Measurements from ENCODE around the gene DGKI.

- TF ChIP-seq EZH2 (conservative IDR thresholded peaks at IDR 0.05; ENCODE audit: low read depth, low read length) (no peak), RERE (CRISPR knock-in tag; IDR thresholded peaks at IDR 0.05; ENCODE audit: low read depth) (no peak), ZBTB20 (CRISPR knock-in tag; IDR thresholded peaks at IDR 0.05; ENCODE audit: borderline replicate concordance, low read depth) (no peak), POLR2A (IDR thresholded peaks at IDR 0.05; ENCODE audit: insufficient read depth in 1 of 2, low read depth in 2 of 2, low read length in 2 of 2) (no peak), NR3C1 (CRISPR knock-in tag; IDR thresholded peaks at IDR 0.05) (no peak)
These were observed 45.3 kb downstream of the DGKI start for GRCh38 chr7:137801491-137801890.
